Fibroblast of villous mesenchyme (primary cell): Measurements from ENCODE around the gene SH2D3A. TPM values are rescaled to one million over a fixed set of nuclear protein-coding genes. Genes with fewer than 3 reads are reported as not detected.

Source experiments
- DNase-seq: peaks from one replicate; pipeline ENCODE4 v3.0.0-alpha.2; 2010; ENCODE audit warnings: low read depth
- H3K4me3 ChIP-seq: 2 replicates; pipeline ENCODE4 v1.5.1; 2011; ENCODE audit warnings: low read depth, mild to moderate bottlenecking, low read length
- CTCF ChIP-seq: IDR thresholded peaks from 2 replicates; pipeline ENCODE4 v1.5.1; 2012; ENCODE audit warnings: low read depth, mild to moderate bottlenecking, low read length; ENCODE audit not compliant: insufficient read depth
- total RNA-seq: library from RNA; depleted of rRNA; stranded (reverse); fragments of >200 nt; gene quantifications from 2 replicates; pipeline ENCODE4 v1.2.3, GENCODE V29; 2012

SH2D3A gene
- total RNA-seq, 1 donor = under 0.01 TPM

GRCh38 chr19:6713773-6714692, 53.2 kb downstream of the SH2D3A start:
- no peak overlapping the region for H3K4me3 ChIP-seq
- no peak for TF ChIP-seq CTCF
- DNase-seq = no peak

DNA sequence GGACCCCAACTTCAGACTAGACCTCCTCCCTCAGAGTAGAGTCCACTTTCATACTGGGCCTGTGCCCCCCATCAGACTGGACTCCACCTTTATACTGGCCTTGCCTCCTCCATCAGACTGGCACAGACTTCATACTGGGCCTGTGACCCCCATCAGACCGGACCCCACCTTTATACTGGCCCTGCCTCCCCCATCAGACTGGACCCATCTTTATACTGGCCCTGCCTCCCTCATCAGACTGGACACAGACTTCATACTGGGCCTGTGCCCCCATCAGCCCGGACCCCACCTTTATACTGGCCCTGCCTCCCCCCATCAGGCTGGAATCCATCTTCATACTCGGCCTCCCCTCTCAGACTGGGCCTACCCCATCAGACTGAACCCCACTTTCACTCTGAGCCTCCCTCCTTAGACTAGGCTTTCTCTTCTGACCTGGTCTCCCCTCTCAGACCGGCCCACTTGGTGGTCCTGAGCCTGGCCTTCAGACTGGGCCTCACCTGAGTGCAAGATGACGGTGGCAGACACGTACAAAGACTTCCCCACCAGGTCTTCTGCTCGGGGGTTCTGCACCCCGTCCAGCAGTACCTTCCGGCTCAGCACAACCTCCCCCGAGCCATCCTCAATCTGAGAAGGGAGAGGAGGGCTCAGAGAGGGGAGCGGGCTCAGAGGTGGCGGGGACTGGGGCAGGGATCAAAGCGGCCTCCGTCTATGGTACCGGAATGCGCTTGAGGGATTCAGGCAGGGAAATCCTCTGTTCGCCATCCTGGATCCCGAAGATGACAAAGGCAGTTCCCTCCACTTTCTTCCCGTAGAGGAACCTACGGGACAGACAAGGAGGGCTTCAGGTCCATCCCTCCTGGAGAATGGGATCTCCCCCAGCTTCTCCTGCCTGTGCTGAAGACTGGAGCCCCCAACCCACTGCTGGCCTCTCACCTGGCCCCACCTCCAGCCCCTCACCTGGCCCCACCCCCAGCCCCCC, 54.3 kb downstream of the SH2D3A start:
- no peak overlapping the region for H3K4me3 ChIP-seq
- DNase-seq = no peak
- TF ChIP-seq CTCF = no peak

GRCh38 chr19:6712231-6712630, 55.0 kb downstream of the SH2D3A start:
- no peak for TF ChIP-seq CTCF
- DNase-seq = no peak
- H3K4me3 ChIP-seq = no peak overlapping the region

GRCh38 chr19:6711605-6712004, 55.6 kb downstream of the SH2D3A start:
- TF ChIP-seq CTCF = no peak
- no peak overlapping the region for H3K4me3 ChIP-seq
- no peak for DNase-seq

DNA sequence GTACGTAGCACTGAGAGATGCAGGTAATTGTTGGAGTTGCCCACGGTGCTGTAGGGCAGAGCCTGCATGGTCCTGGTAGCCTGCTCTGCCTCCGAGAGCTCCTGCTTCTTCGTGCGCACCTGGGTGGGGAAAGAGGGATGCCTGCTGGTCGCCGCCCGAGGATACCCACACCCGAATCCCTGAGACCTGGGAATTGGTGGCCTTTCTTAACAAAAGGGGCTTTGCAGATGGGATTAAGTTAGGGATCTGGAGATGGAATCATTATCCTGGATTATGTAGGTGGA, 56.2 kb downstream of the SH2D3A start:
- TF ChIP-seq CTCF = no peak
- DNase-seq = no peak
- no peak overlapping the region for H3K4me3 ChIP-seq

GRCh38 chr19:6710273-6711077, 56.8 kb downstream of the SH2D3A start:
- no peak for DNase-seq
- no peak for TF ChIP-seq CTCF
- no peak overlapping the region for H3K4me3 ChIP-seq
